HG03432 (cell line): ENCODE measurements around the gene ZNF668.
"Not testable (repeated sequence)": the region's sequence is repeated elsewhere in the genome, so short reads cannot be mapped to it uniquely, and the experiment has no call there.

Source experiments
- ATAC-seq: cut with Tn5 transposase; IDR thresholded peaks from one replicate; pipeline ENCODE4 v1.9.1; 2021; ENCODE audit warnings: mild to moderate bottlenecking, moderate library complexity; ENCODE audit not compliant: unreplicated experiment

The ZNF668 gene

DNA sequence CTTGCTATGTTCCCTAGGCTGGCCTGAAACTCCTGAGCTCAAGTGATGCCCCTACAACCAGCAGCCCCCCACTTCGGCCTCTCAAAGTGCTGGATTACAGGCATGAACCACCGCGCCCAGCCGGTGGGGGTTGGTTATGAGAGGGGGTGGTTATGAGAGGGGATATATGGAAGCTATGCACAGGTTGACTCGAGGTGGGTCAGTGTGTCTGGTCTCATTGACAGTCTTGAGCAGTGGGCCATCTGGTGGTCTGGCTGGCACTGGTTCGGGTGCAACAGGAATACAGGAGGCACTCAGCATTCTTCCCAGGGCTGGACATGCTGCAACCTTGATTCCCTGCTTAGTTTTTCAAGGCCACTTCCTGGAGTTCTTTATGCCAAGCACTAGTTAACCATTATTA is 58.0 kb downstream of the ZNF668 start:
- no peak for ATAC-seq

DNA sequence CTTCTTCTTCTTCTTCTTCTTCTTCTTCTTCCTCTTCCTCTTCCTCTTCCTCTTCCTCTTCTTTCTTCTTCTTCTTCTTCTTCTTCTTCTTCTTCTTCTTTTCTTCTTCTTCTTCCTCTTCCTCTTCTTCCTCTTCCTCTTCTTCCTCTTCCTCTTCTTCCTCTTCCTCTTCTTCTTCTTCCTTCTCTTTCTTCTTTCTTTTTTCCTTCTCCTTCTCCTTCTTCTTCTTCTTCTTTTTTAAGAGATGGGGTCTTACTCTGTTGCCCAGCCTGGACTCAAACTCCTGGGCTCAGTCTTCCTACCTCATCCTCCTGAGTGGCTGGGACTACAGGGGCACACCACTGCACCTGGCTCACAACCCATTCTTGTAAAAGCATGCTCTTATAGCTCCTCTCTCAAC is 60.7 kb downstream of the ZNF668 start:
- ATAC-seq = not testable (repeated sequence)

DNA sequence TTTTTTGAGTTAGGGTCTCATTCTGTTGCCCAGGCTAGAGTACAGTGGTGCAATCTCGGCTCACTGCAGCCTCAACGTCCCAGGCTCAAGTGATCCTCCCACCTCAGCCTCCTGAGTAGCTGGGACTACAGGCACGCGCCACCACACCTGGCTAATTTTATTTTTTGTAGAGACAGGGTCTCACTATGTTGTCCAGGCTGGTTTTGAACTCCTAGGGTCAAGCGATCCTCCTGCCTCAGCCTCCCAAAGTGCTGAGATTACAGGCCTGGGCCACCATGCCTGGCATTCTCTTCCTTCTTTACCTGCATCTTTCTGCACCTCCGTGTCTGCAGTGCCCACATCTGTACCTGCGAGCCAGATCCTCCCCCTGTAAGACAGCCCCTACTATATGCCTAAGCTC is 62.2 kb downstream of the ZNF668 start:
- not testable (repeated sequence) for ATAC-seq
